HepG2 (cell line): Measurements from ENCODE around the gene MIA2. TPM values are rescaled to one million over a fixed set of nuclear protein-coding genes. Genes with fewer than 3 reads are reported as not detected.

ENCODE experiments used
- DMTF1 ChIP-seq: sonication (generic); formaldehyde crosslinking; IDR thresholded peaks from 2 replicates; pipeline ENCODE4 v1.4.0; 2020; ENCODE audit warnings: mild to moderate bottlenecking, missing genetic modification reagents
- E2F5 ChIP-seq: sonication (generic); formaldehyde crosslinking; conservative IDR thresholded peaks from 2 replicates; pipeline ENCODE4 v1.4.0; 2020; ENCODE audit warnings: missing genetic modification reagents
- FOXA1 ChIP-seq, 2 experiments: fragments of 450-650 bp in 1 of 2; sonication (generic) in 1 of 2; formaldehyde crosslinking in 1 of 2; IDR thresholded peaks; 2 replicates each; pipeline versions ENCODE4 v1.4.0 to v1.6.1; 2016 to 2020; ENCODE audit warnings: missing genetic modification reagents in 1 of 2
- GMEB2 ChIP-seq: IDR thresholded peaks from 2 replicates; pipeline ENCODE4 v1.6.1; 2016; ENCODE audit warnings: missing biosample characterization, missing genetic modification reagents, low read depth
- HNRNPUL1 ChIP-seq: fragments of 200-400 bp; formaldehyde crosslinking; IDR thresholded peaks from 2 replicates; pipeline ENCODE4 v1.6.1; 2017; ENCODE audit warnings: low read depth, mild to moderate bottlenecking, low read length, moderate library complexity
- LRRFIP1 ChIP-seq: sonication (generic); formaldehyde crosslinking; conservative IDR thresholded peaks from 2 replicates; pipeline ENCODE4 v1.4.0; 2020; ENCODE audit warnings: missing genetic modification reagents
- MAX ChIP-seq: IDR thresholded peaks from 2 replicates; pipeline ENCODE4 v1.6.1; 2012; ENCODE audit warnings: inconsistent platforms
- MBD4 ChIP-seq: IDR thresholded peaks from 2 replicates; pipeline ENCODE4 v1.6.1; 2012; ENCODE audit warnings: low read length, inconsistent platforms, borderline replicate concordance
- MEIS1 ChIP-seq: sonication (generic); formaldehyde crosslinking; IDR thresholded peaks from 2 replicates; pipeline ENCODE4 v1.9.0; 2021; ENCODE audit warnings: mild to moderate bottlenecking, missing genetic modification reagents, moderate library complexity, borderline replicate concordance
- NFATC3 ChIP-seq: sonication (generic); formaldehyde crosslinking; IDR thresholded peaks from 2 replicates; pipeline ENCODE4 v1.5.1; 2020; ENCODE audit warnings: mild to moderate bottlenecking, missing genetic modification reagents
- REL ChIP-seq: sonication (generic); formaldehyde crosslinking; conservative IDR thresholded peaks from 2 replicates; pipeline ENCODE4 v1.8.0; 2022; ENCODE audit warnings: mild to moderate bottlenecking, missing genetic modification reagents, moderate library complexity
- SRSF1 ChIP-seq: fragments of 200-400 bp; formaldehyde crosslinking; optimal IDR thresholded peaks from 2 replicates; pipeline ENCODE3; 2017; ENCODE audit warnings: mild to moderate bottlenecking, low read depth, low read length, moderate library complexity
- ZBTB46 ChIP-seq: sonication (generic); formaldehyde crosslinking; IDR thresholded peaks from 2 replicates; pipeline ENCODE4 v1.4.0; 2020; ENCODE audit warnings: mild to moderate bottlenecking, missing genetic modification reagents, borderline replicate concordance
- ZNF333 ChIP-seq: sonication (generic); formaldehyde crosslinking; IDR thresholded peaks from 2 replicates; pipeline ENCODE4 v1.4.0; 2020; ENCODE audit warnings: mild to moderate bottlenecking, missing genetic modification reagents, borderline replicate concordance
- ZNF567 ChIP-seq: sonication (generic); formaldehyde crosslinking; IDR thresholded peaks from 2 replicates; pipeline ENCODE4 v1.8.1; 2023; ENCODE audit warnings: mild to moderate bottlenecking, missing genetic modification reagents, borderline replicate concordance
- ZNF691 ChIP-seq: sonication (generic); formaldehyde crosslinking; IDR thresholded peaks from 2 replicates; pipeline ENCODE4 v1.4.0; 2020; ENCODE audit warnings: missing genetic modification reagents, low read depth, mild to moderate bottlenecking, borderline replicate concordance
- ZNF841 ChIP-seq: sonication (generic); formaldehyde crosslinking; IDR thresholded peaks from 2 replicates; pipeline ENCODE4 v1.8.1; 2023; ENCODE audit warnings: missing genetic modification reagents, borderline replicate concordance
- ZNF879 ChIP-seq: sonication (generic); formaldehyde crosslinking; IDR thresholded peaks from 2 replicates; pipeline ENCODE4 v1.8.1; 2023; ENCODE audit warnings: missing genetic modification reagents
- polyA plus RNA-seq, 8 experiments: library from polyadenylated mRNA; depleted of rRNA in 3 of 8; stranded (reverse) in 7 of 8; unstranded in 1 of 8; fragments of >200 nt; fragmentation: Illumina TruSeq in 4 of 8; extraction: Trizol in 4 of 8; gene quantifications; 2 replicates each; pipeline versions ENCODE4 v1.2.1 to v1.2.3, GENCODE V29; 2011 to 2016; ENCODE audit warnings: low read depth in 4 of 8, missing spikeins in 1 of 8, mixed read lengths in 1 of 8; ENCODE audit not compliant: insufficient read depth in 1 of 8
- total RNA-seq, 5 experiments: library from RNA; depleted of rRNA; stranded (reverse); fragments of >200 nt; fragmentation: Illumina TruSeq; extraction: Trizol; gene quantifications; 2 replicates each; pipeline ENCODE4 v1.2.3, GENCODE V29; 2016; ENCODE audit warnings: low read depth in 1 of 5

MIA2 gene
- total and polyA plus RNA-seq, 2 of the 13 experiments (the other 11 are each of a cell fraction or from before 2014, with no cell fraction given) = 134 to 158 TPM

GRCh38 chr14:39266525-39266870 lies 32.8 kb downstream of the MIA2 start (continued):
- TF ChIP-seq ZNF567 (CRISPR knock-in tag) (peak; percentile 94; the same call in 1 of the 2 replicates), HNRNPUL1 (no peak), FOXA1 (IDR thresholded peaks at IDR 0.05) (no peak), FOXA1 (CRISPR knock-in tag; IDR thresholded peaks at IDR 0.05) (peak; percentile 53), ZNF333 (CRISPR knock-in tag) (0 out of 2 replicates have a peak, but pooled peaks have one; percentile 47), MEIS1 (peak; percentile 93), GMEB2 (CRISPR knock-in tag) (peak; percentile 42; the same call in 1 of the 2 replicates), LRRFIP1 (CRISPR knock-in tag) (no peak), MBD4 (no peak), ZBTB46 (CRISPR knock-in tag) (peak; percentile 30; the same call in 1 of the 2 replicates), DMTF1 (CRISPR knock-in tag) (no peak), SRSF1 (no peak), ZNF691 (CRISPR knock-in tag) (peak; percentile 44; the same call in 1 of the 2 replicates), REL (CRISPR knock-in tag) (no peak; the same call in 1 of the 2 replicates), NFATC3 (CRISPR knock-in tag) (peak; percentile 18; the same call in 1 of the 2 replicates), MAX (peak; percentile 97), ZNF841 (CRISPR knock-in tag) (peak; percentile 77; the same call in 1 of the 2 replicates), E2F5 (CRISPR knock-in tag) (no peak), ZNF879 (CRISPR knock-in tag) (peak; percentile 91)
